ENCODE measurements around the gene TBC1D9. TPM values are rescaled to one million over a fixed set of nuclear protein-coding genes. Genes with fewer than 3 reads are reported as not detected.

Gene TBC1D9
- total and polyA plus RNA-seq, 2 of the 13 experiments (the other 11 are each of a cell fraction or from before 2014, with no cell fraction given), result 11.9 to 12.2 TPM

DNA sequence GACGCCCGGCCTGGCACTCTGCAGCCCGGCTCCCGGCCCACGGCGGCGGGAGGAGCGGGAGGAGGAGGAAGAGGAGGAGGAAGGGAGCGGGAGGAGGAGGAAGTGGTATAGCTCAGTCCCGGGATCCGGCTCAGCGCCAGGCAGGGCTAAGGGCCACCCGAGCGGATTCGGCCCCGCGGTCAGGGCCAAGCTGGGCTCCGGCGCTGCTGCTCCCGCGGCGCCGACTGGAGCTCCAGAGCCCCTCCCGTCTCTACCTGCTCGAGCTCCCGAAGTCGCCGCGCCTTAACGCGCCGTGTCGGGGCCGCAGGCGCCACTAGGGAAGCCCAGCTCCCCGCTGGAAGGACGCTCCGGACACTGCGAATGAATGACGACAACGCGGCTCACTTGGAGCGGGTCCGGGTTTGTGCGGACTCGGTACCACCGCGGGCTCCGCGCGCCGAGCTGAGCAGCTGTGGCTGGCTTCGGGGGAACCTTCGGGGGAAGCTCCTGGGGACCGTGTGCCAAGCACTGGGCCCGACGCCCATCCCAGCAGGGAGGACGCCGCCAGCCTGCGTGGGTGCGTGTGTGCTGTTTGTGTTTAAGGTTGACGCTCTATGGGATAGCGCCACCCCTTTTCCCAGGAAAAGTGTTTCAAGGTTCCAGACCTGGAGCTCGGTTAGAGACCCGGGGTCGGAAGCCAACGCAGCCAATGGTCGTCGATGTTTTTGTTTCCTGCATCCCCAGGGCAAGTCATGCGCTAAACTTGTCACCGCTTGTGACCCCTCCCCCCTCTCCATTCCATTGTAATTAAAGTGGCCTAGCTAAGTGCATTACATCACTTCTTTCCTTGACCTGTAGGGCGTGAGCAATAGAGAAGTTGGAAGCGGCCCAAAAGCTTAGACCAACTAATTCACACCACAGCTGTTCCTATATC is at the start of gene TBC1D9 (continued):
- TF ChIP-seq KDM5B (CRISPR knock-in tag; IDR thresholded peaks at IDR 0.05; ENCODE audit: borderline replicate concordance), result peak; percentile 90
- TF ChIP-seq MLLT10 (CRISPR knock-in tag; IDR thresholded peaks at IDR 0.05), result no peak
- TF ChIP-seq ZBTB26 (CRISPR knock-in tag; IDR thresholded peaks at IDR 0.05; ENCODE audit: borderline replicate concordance), result peak; percentile 69
- TF ChIP-seq ZKSCAN5 (CRISPR knock-in tag; IDR thresholded peaks at IDR 0.05), result no peak
- TF ChIP-seq FIP1L1 (IDR thresholded peaks at IDR 0.05; ENCODE audit: borderline replicate concordance, insufficient read depth, low read depth, low read length), result no peak
- TF ChIP-seq YEATS2 (CRISPR knock-in tag; IDR thresholded peaks at IDR 0.05; ENCODE audit: borderline replicate concordance), result peak; percentile 28; the same call in 1 of the 2 replicates
- TF ChIP-seq, protein P1, sequence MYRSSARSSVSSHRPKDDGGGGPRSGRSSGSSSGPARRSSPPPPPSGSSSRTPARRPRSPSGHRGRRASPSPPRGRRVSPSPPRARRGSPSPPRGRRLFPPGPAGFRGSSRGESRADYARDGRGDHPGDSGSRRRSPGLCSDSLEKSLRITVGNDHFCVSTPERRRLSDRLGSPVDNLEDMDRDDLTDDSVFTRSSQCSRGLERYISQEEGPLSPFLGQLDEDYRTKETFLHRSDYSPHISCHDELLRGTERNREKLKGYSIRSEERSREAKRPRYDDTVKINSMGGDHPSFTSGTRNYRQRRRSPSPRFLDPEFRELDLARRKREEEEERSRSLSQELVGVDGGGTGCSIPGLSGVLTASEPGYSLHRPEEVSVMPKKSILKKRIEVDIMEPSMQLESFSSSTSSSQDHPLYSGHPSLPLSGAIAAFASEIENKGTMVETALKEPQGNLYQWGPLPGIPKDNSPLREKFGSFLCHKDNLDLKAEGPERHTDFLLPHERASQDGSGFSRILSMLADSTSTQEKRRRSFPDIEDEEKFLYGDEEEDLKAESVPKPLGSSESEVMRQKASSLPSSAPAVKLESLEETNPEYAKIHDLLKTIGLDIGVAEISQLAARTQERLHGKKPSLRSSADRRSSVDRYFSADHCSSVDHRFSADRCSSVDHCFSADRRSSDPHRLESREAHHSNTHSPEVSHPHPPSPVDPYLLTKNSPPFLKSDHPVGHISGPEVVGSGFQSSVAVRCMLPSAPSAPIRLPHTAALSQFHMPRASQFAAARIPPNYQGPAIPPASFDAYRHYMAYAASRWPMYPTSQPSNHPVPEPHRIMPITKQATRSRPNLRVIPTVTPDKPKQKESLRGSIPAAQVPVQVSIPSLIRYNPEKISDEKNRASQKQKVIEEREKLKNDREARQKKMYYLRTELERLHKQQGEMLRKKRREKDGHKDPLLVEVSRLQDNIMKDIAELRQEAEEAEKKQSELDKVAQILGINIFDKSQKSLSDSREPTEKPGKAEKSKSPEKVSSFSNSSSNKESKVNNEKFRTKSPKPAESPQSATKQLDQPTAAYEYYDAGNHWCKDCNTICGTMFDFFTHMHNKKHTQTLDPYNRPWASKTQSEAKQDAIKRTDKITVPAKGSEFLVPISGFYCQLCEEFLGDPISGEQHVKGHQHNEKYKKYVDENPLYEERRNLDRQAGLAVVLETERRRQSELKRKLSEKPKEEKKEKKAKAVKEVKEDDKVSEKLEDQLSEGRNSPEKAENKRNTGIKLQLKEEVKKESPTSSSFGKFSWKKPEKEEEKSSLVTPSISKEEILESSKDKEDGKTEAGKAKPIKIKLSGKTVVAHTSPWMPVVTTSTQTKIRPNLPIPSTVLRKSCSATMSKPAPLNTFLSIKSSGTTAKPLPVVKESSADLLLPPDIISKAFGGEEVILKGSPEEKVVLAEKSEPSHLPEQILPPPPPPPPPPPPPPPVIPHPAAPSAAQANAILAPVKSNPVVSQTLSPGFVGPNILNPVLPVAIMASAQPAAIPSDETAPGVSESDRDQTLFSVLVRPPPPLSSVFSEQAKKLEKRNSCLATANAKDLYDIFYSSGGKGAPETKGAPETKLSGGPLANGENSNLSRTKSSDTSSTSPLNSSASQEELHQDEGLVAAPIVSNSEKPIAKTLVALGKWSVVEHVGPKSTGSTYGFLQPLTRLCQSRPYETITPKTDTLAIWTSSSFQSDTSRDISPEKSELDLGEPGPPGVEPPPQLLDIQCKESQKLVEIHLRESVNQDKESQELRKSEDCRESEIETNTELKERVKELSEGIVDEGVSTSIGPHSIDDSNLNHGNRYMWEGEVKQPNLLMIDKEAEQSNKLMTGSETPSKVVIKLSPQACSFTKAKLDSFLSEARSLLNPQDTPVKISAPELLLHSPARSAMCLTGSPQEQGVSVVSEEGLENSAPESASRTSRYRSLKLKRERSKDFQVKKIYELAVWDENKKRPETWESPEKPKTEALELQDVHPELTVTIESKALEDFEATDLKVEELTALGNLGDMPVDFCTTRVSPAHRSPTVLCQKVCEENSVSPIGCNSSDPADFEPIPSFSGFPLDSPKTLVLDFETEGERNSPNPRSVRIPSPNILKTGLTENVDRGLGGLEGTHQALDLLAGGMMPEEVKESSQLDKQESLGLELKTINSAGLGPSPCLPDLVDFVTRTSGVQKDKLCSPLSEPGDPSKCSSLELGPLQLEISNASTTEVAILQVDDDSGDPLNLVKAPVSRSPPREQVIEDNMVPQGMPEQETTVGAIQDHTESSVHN (CRISPR knock-in tag; IDR thresholded peaks at IDR 0.05), result peak; percentile 43; the same call in 1 of the 2 replicates
- no peak for TF ChIP-seq ZNF614 (CRISPR knock-in tag; IDR thresholded peaks at IDR 0.05; ENCODE audit: borderline replicate concordance)
- TF ChIP-seq, protein P2, sequence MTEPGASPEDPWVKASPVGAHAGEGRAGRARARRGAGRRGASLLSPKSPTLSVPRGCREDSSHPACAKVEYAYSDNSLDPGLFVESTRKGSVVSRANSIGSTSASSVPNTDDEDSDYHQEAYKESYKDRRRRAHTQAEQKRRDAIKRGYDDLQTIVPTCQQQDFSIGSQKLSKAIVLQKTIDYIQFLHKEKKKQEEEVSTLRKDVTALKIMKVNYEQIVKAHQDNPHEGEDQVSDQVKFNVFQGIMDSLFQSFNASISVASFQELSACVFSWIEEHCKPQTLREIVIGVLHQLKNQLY (CRISPR knock-in tag; IDR thresholded peaks at IDR 0.05), result 0 out of 2 replicates have a peak, but pooled peaks have one; percentile 16
- TF ChIP-seq SAP130 (CRISPR knock-in tag; IDR thresholded peaks at IDR 0.05; ENCODE audit: low read depth), result peak; percentile 78
- TF ChIP-seq KAT8 (CRISPR knock-in tag; IDR thresholded peaks at IDR 0.05), result peak; percentile 53; the same call in 1 of the 2 replicates
- TF ChIP-seq TBX3 (IDR thresholded peaks at IDR 0.05; ENCODE audit: borderline replicate concordance), result peak; percentile 49; the same call in 1 of the 2 replicates
- TF ChIP-seq NAIF1 (CRISPR knock-in tag; IDR thresholded peaks at IDR 0.05; ENCODE audit: borderline replicate concordance), result no peak
- peak; percentile 73; the same call in 1 of the 2 replicates for TF ChIP-seq SMAD1 (CRISPR knock-in tag; IDR thresholded peaks at IDR 0.05; ENCODE audit: borderline replicate concordance, low read depth)
- TF ChIP-seq, protein P3, sequence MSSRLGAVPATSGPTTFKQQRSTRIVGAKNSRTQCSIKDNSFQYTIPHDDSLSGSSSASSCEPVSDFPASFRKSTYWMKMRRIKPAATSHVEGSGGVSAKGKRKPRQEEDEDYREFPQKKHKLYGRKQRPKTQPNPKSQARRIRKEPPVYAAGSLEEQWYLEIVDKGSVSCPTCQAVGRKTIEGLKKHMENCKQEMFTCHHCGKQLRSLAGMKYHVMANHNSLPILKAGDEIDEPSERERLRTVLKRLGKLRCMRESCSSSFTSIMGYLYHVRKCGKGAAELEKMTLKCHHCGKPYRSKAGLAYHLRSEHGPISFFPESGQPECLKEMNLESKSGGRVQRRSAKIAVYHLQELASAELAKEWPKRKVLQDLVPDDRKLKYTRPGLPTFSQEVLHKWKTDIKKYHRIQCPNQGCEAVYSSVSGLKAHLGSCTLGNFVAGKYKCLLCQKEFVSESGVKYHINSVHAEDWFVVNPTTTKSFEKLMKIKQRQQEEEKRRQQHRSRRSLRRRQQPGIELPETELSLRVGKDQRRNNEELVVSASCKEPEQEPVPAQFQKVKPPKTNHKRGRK (CRISPR knock-in tag; IDR thresholded peaks at IDR 0.05), result no peak

Measured in HepG2 (cell line).